H1 (cell line): ENCODE results near the gene DTNB. TPM values are rescaled to one million over a fixed set of nuclear protein-coding genes. Genes with fewer than 3 reads are reported as not detected.

Experiments
- CTCF ChIA-PET: fragments of 300-600 bp; sonication (Branson Sonifier 250); formaldehyde crosslinking; loops from one replicate; lab custom pipeline; 2021; ENCODE audit not compliant: partially characterized antibody; lab: Charles Lee
- POLR2A ChIA-PET: fragments of 300-600 bp; sonication (Branson Sonifier 250); formaldehyde crosslinking; loops from one replicate; lab custom pipeline; 2021; ENCODE audit warnings: inconsistent platforms; ENCODE audit not compliant: partially characterized antibody; lab: Charles Lee
- DNase-seq, 2 experiments: peaks; one replicate each; pipeline versions ENCODE4 v3.0.0 to v3.0.0-alpha.2; 2010 to 2022; ENCODE audit warnings: low spot score in 2 of 2, low read depth in 1 of 2, mixed read lengths in 1 of 2
- FAIRE-seq: peaks from 2 replicates; lab custom pipeline; 2011; peaks lifted over from hg19 to GRCh38; lab: Jason Lieb, UNC
- H2AFZ ChIP-seq: 2 replicates; pipeline ENCODE4 v1.8.1; 2012; ENCODE audit warnings: low read length, inconsistent platforms
- H2AK5ac ChIP-seq: 2 replicates; pipeline ENCODE4 v1.6.1; 2013; ENCODE audit warnings: low read depth, low read length
- H2BK120ac ChIP-seq: replicated peaks from 2 replicates; pipeline ENCODE3; 2013; ENCODE audit warnings: low read depth, low read length, inconsistent platforms
- H2BK12ac ChIP-seq: 2 replicates; pipeline ENCODE4 v1.6.1; 2013; ENCODE audit warnings: low read depth, low read length
- H2BK15ac ChIP-seq: 2 replicates; pipeline ENCODE4 v1.6.1; 2013; ENCODE audit warnings: low read length
- H2BK20ac ChIP-seq: 2 replicates; pipeline ENCODE4 v1.6.1; 2013; ENCODE audit warnings: low read length
- H2BK5ac ChIP-seq: 2 replicates; pipeline ENCODE4 v1.6.1; 2013; ENCODE audit warnings: low read depth, low read length
- H3K14ac ChIP-seq: 2 replicates; pipeline ENCODE4 v1.6.1; 2013; ENCODE audit warnings: inconsistent platforms; ENCODE audit not compliant: insufficient read length
- H3K18ac ChIP-seq: 2 replicates; pipeline ENCODE4 v1.6.1; 2013; ENCODE audit warnings: low read length; ENCODE audit errors: extremely low read depth
- H3K23ac ChIP-seq: 2 replicates; pipeline ENCODE4 v1.6.1; 2013; ENCODE audit warnings: inconsistent platforms; ENCODE audit not compliant: insufficient read length
- H3K23me2 ChIP-seq: 2 replicates; pipeline ENCODE4 v1.6.1; 2013; ENCODE audit warnings: low read depth, low read length
- H3K27ac ChIP-seq: 2 replicates; pipeline ENCODE4 v1.6.1; 2011; ENCODE audit warnings: low read depth, low read length, inconsistent platforms
- H3K27me3 ChIP-seq, 4 experiments: replicated peaks in 1 of 4; 1 replicate in 1 of 4; 2 replicates in 3 of 4; pipeline versions ENCODE4 v1.6.1 to v1.8.1; 2011 to 2013; ENCODE audit warnings: low read length in 3 of 4, mild to moderate bottlenecking in 3 of 4, inconsistent platforms in 2 of 4, mixed read lengths in 2 of 4, moderate library complexity in 1 of 4; ENCODE audit not compliant: control insufficient read depth in 3 of 4, insufficient read depth in 3 of 4; ENCODE audit errors: extremely low read depth in 1 of 4
- H3K36me3 ChIP-seq, 4 experiments: 2 replicates each; pipeline versions ENCODE4 v1.6.1 to v1.8.1; 2011 to 2013; ENCODE audit warnings: mild to moderate bottlenecking in 4 of 4, low read length in 3 of 4, moderate library complexity in 2 of 4, control low read depth in 1 of 4, inconsistent platforms in 1 of 4; ENCODE audit not compliant: insufficient read depth in 4 of 4, control insufficient read depth in 2 of 4
- H3K4ac ChIP-seq: replicated peaks from 2 replicates; pipeline ENCODE3; 2013; ENCODE audit warnings: low read length, low read depth, mixed read lengths, inconsistent platforms; ENCODE audit not compliant: insufficient read length
- H3K4me1 ChIP-seq, 4 experiments: replicated peaks in 1 of 4; 1 replicate in 1 of 4; 2 replicates in 3 of 4; pipeline versions ENCODE4 v1.6.1 to v1.8.1; 2011 to 2013; ENCODE audit warnings: low read length in 3 of 4, inconsistent platforms in 2 of 4, mixed read lengths in 1 of 4; ENCODE audit not compliant: insufficient read depth in 4 of 4, control insufficient read depth in 3 of 4
- H3K4me2 ChIP-seq, 2 experiments: 2 replicates each; pipeline versions ENCODE4 v1.6.1 to v1.8.1; 2011 to 2013; ENCODE audit warnings: low read depth in 2 of 2, low read length in 2 of 2, control low read depth in 1 of 2, inconsistent platforms in 1 of 2, mild to moderate bottlenecking in 1 of 2; ENCODE audit not compliant: insufficient read depth in 1 of 2
- H3K4me3 ChIP-seq, 4 experiments: fragments of 200-600, 300-600 bp in 1 of 4; sonication (generic), shearing (Covaris generic), sonication (Bioruptor Twin) in 1 of 4; 2 replicates each; pipeline versions ENCODE4 v1.5.1 to v1.8.1; 2011 to 2016; ENCODE audit warnings: low read length in 4 of 4, low read depth in 3 of 4, control low read depth in 2 of 4, inconsistent platforms in 2 of 4, mild to moderate bottlenecking in 2 of 4, mixed read lengths in 1 of 4, moderate library complexity in 1 of 4; ENCODE audit not compliant: insufficient read depth in 2 of 4; ENCODE audit errors: extremely low read depth in 1 of 4
- H3K56ac ChIP-seq: replicated peaks from 2 replicates; pipeline ENCODE3; 2013; ENCODE audit warnings: low read depth, mild to moderate bottlenecking, mixed read lengths, low read length, inconsistent platforms; ENCODE audit not compliant: insufficient read length
- H3K79me1 ChIP-seq: 2 replicates; pipeline ENCODE4 v1.6.1; 2013; ENCODE audit warnings: low read depth, low read length, control low read depth
- H3K79me2 ChIP-seq, 2 experiments: 2 replicates each; pipeline versions ENCODE4 v1.6.1 to v1.8.1; 2012 to 2013; ENCODE audit warnings: low read length in 2 of 2, mild to moderate bottlenecking in 2 of 2, inconsistent platforms in 1 of 2; ENCODE audit not compliant: insufficient read depth in 2 of 2, control insufficient read depth in 1 of 2
- H3K9ac ChIP-seq, 4 experiments: replicated peaks in 1 of 4; 1 replicate in 1 of 4; 2 replicates in 3 of 4; pipeline versions ENCODE4 v1.6.1 to v1.8.1; 2011 to 2013; ENCODE audit warnings: low read depth in 3 of 4, low read length in 3 of 4, control low read depth in 2 of 4, mild to moderate bottlenecking in 2 of 4, moderate library complexity in 2 of 4, inconsistent platforms in 1 of 4; ENCODE audit errors: extremely low read depth in 1 of 4
- H3K9me3 ChIP-seq, 2 experiments: 2 replicates each; pipeline versions ENCODE4 v1.6.1 to v1.8.1; 2012 to 2013; ENCODE audit warnings: mild to moderate bottlenecking in 2 of 2, moderate library complexity in 2 of 2, control low read depth in 1 of 2, inconsistent platforms in 1 of 2, low read depth in 1 of 2, low read length in 1 of 2, mixed read lengths in 1 of 2; ENCODE audit not compliant: insufficient read depth in 2 of 2
- H4K20me1 ChIP-seq, 2 experiments: replicated peaks in 1 of 2; 2 replicates each; pipeline versions ENCODE3 to v1.8.1; 2011 to 2013; ENCODE audit warnings: inconsistent platforms in 2 of 2, low read length in 2 of 2, mild to moderate bottlenecking in 1 of 2; ENCODE audit not compliant: insufficient read depth in 2 of 2, control insufficient read depth in 1 of 2
- H4K5ac ChIP-seq: 2 replicates; pipeline ENCODE4 v1.6.1; 2013; ENCODE audit warnings: low read length, low read depth, mixed read lengths, inconsistent platforms; ENCODE audit not compliant: insufficient read length
- H4K8ac ChIP-seq: 2 replicates; pipeline ENCODE4 v1.8.0; 2013; ENCODE audit warnings: mild to moderate bottlenecking, moderate library complexity, low read length, inconsistent platforms; ENCODE audit not compliant: insufficient read depth; ENCODE audit errors: extremely low read depth
- H4K91ac ChIP-seq: replicated peaks from 2 replicates; pipeline ENCODE3; 2013; ENCODE audit warnings: low read length, mixed read lengths, inconsistent platforms; ENCODE audit not compliant: insufficient read length
- NRF1 ChIP-seq: IDR thresholded peaks from 2 replicates; pipeline ENCODE4 v1.6.1; 2011; ENCODE audit warnings: mild to moderate bottlenecking, low read depth, low read length, improper control_type of control experiment
- YY1 ChIP-seq: IDR thresholded peaks from 2 replicates; pipeline ENCODE4 v1.6.1; 2011; ENCODE audit warnings: low read depth, mild to moderate bottlenecking, low read length
- ZNF274 ChIP-seq: IDR thresholded peaks from 2 replicates; pipeline ENCODE4 v1.7.0; 2012; ENCODE audit warnings: low read length, borderline replicate concordance; ENCODE audit errors: extremely low read depth
- WGBS, 2 experiments: shearing (Covaris generic) in 1 of 2; methylation state at CpG; one replicate each; pipeline versions ENCODE4 v1.1.6 to v1.1.7; 2013 to 2015; ENCODE audit warnings: low lambda C conversion rate in 2 of 2, mixed read lengths in 2 of 2, inconsistent platforms in 1 of 2, low coverage in 1 of 2, missing lambda C conversion rate in 1 of 2; ENCODE audit not compliant: insufficient replicate concordance in 2 of 2, insufficient coverage in 1 of 2, insufficient read length in 1 of 2; ENCODE audit errors: extremely low coverage in 1 of 2, missing lambda C conversion rate in 1 of 2; 5-methylcytosine and 5-hydroxymethylcytosine counted together
- polyA plus RNA-seq, 7 experiments: library from polyadenylated mRNA; depleted of rRNA in 3 of 7; stranded (reverse) in 5 of 7; unstranded in 2 of 7; fragments of >200 nt in 5 of 7; fragments of 200-250 nt in 2 of 7; gene quantifications; 1 replicate in 5 of 7; 2 replicates in 1 of 7; 4 replicates in 1 of 7; pipeline versions ENCODE4 v1.2.1 to v1.2.3, GENCODE V29; 2011 to 2013; ENCODE audit warnings: missing spikeins in 2 of 7, mixed read lengths in 2 of 7
- total RNA-seq: library from RNA; stranded (reverse); fragmentation: NEBNext Ultra II Directional; extraction: Animal tissue kit (Norgen Biotek cat#: 25700); gene quantifications from 2 replicates; pipeline ENCODE4 v1.2.1, GENCODE V29; 2021

The DTNB gene
- total and polyA plus RNA-seq, 2 of the 8 experiments (the other 6 are each of a cell fraction or from before 2014, with no cell fraction given): 39.6 to 49.5 TPM

DNA sequence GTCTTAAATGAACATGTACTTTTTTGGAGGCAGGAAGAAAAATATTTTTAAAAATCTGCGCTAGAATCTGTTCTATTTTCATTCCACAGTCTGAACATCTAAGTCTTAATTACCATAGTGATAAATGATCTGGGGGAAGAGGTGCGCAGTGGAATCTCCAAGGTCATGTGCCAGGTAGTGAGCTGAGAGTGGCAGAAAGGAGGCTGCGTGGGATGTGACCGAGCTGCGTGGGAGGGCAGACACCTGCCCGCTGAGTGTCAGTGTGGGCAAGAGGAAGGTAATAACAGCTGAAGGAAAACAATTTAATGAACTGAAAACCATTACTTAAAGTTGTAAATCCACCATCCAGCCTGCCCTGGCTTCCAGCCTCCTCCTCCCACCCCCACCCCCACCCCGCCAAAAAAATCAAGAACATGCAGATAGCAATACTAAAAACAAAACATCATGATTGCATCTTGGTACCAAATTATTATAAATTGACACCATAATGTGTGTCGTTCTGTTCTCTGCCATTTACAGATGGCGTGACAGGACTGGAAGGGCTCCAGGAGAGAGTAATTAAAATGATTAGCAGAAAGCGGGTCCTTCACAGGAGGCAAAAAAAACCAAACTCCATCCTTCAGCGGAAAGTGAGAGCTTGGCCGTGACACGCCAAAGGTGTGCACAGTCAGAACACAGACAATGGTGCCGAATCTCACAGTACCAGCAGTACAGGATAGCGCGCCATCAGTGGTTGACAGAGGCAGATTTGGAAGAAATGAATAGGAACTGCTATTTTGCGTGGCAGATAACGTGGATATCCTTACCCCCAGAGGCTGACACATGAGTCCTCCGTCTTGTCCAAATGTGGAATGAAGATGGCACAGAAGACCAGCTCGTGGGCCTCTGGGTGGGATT lies 11.4 kb upstream of the DTNB start:
- Histone ChIP-seq H3K79me2 (no peaks in the 10 kb centered on the region), H3K14ac (no peak overlapping the region), H3K27ac (no peak overlapping the region), H3K9me3 (no peaks in the 10 kb centered on the region), H3K79me1 (no peaks in the 10 kb centered on the region), H2AFZ (no peak overlapping the region), H4K5ac (no peak overlapping the region), H3K4me2 (no peak overlapping the region), H2BK15ac (no peak overlapping the region), H3K23ac (no peak overlapping the region), H3K4me1 (no peaks in the 10 kb centered on the region), H4K8ac (no peak overlapping the region), H2AK5ac (no peak overlapping the region), H3K4me3 (no peak overlapping the region), H4K20me1 (no peaks in the 10 kb centered on the region), H3K18ac (no peak overlapping the region), H3K4ac (no peak overlapping the region), H3K23me2 (no peaks in the 10 kb centered on the region), H3K36me3 (no peaks in the 10 kb centered on the region), H2BK120ac (no peak overlapping the region), H2BK20ac (no peak overlapping the region), H2BK5ac (no peak overlapping the region), H3K27me3 (no peaks in the 10 kb centered on the region), H4K91ac (no peak overlapping the region), H3K56ac (no peak overlapping the region), H3K9ac (no peak overlapping the region), H2BK12ac (no peak overlapping the region)
- DNase-seq (no peak), FAIRE-seq (no peak)
- TF ChIP-seq NRF1: no peak
- TF ChIP-seq YY1: no peak
- TF ChIP-seq ZNF274: no peak
- ChIA-PET POLR2A (interaction anchor here (1.0 to 2.6 kb wide), 2 partner anchors 12 to 30 kb away, joined by 3 to 11 read pairs; partner anchors contain the start of gene DTNB), CTCF (interaction anchor here (1.3 to 8.4 kb wide), 2 partner anchors 14 to 69 kb away, joined by 3 to 110 read pairs; no protein-coding TSS in a partner anchor)
- 92% methylated on average over 19 of the region's 20 CpGs; no CpG with 5 or more reads in 1 of the 2 experiments for WGBS, 2 experiments
